SK-N-SH treated with all-trans-retinoic acid at 6 μM for 48 hours (cell line): ENCODE data around the gene CNNM2.

Source experiments
- ATAC-seq: fragments of 200-7000 bp; cut with Tn5 transposase; 3 replicates; pipeline ENCODE4 v1.9.1; 2020; ENCODE audit warnings: mild to moderate bottlenecking, moderate library complexity
- ARNTL ChIP-seq: fragments of 450-650 bp; formaldehyde crosslinking; IDR thresholded peaks from 2 replicates; pipeline ENCODE4 v1.5.0; 2020; ENCODE audit warnings: low read depth, mild to moderate bottlenecking, moderate library complexity, borderline replicate concordance
- BACH2 ChIP-seq: fragments of 250-450 bp; sonication (Bioruptor Pico); IDR thresholded peaks from 2 replicates; pipeline ENCODE4 v1.9.0; 2021; ENCODE audit warnings: mild to moderate bottlenecking, borderline replicate concordance
- CSDC2 ChIP-seq: fragments of 250-450 bp; sonication (Bioruptor Pico); IDR thresholded peaks from 2 replicates; pipeline ENCODE4 v1.5.0; 2020; ENCODE audit warnings: mild to moderate bottlenecking, moderate library complexity
- ESRRG ChIP-seq: fragments of 250-450 bp; sonication (Bioruptor Pico); IDR thresholded peaks from 2 replicates; pipeline ENCODE4 v1.6.1; 2021; ENCODE audit warnings: mild to moderate bottlenecking
- GLIS3 ChIP-seq: fragments of 250-450 bp; sonication (Bioruptor Pico); IDR thresholded peaks from 2 replicates; pipeline ENCODE4 v1.5.0; 2020; ENCODE audit warnings: mild to moderate bottlenecking, moderate library complexity
- ISL1 ChIP-seq: fragments of 250-450 bp; sonication (Bioruptor Pico); IDR thresholded peaks from 2 replicates; pipeline ENCODE4 v2.1.2; 2022; ENCODE audit warnings: mild to moderate bottlenecking, moderate library complexity
- OSR1 ChIP-seq: fragments of 250-450 bp; sonication (Bioruptor Pico); IDR thresholded peaks from 2 replicates; pipeline ENCODE4 v1.8.0; 2022; ENCODE audit warnings: moderate library complexity, mild to moderate bottlenecking, inconsistent platforms
- RARB ChIP-seq: fragments of 250-450 bp; sonication (Bioruptor Pico); IDR thresholded peaks from 2 replicates; pipeline ENCODE4 v1.8.0; 2021; ENCODE audit warnings: mild to moderate bottlenecking, moderate library complexity
- SNAI2 ChIP-seq: fragments of 250-450 bp; sonication (Bioruptor Pico); IDR thresholded peaks from 2 replicates; pipeline ENCODE4 v1.5.0; 2020; ENCODE audit warnings: mild to moderate bottlenecking, moderate library complexity
- TCF4 ChIP-seq: fragments of 250-450 bp; sonication (Bioruptor Pico); IDR thresholded peaks from 2 replicates; pipeline ENCODE4 v1.8.0; 2021; ENCODE audit warnings: mild to moderate bottlenecking, moderate library complexity, borderline replicate concordance
- TOX ChIP-seq: fragments of 250-450 bp; sonication (Bioruptor Pico); IDR thresholded peaks from 2 replicates; pipeline ENCODE4 v1.8.0; 2021; ENCODE audit warnings: mild to moderate bottlenecking, moderate library complexity, borderline replicate concordance
- ZC3H10 ChIP-seq: fragments of 250-450 bp; sonication (Bioruptor Pico); IDR thresholded peaks from 2 replicates; pipeline ENCODE4 v1.5.1; 2021; ENCODE audit warnings: mild to moderate bottlenecking, moderate library complexity
- ZFP3 ChIP-seq: fragments of 250-450 bp; sonication (Bioruptor Pico); IDR thresholded peaks from 2 replicates; pipeline ENCODE4 v1.5.0; 2020; ENCODE audit warnings: mild to moderate bottlenecking, moderate library complexity
- ZFP30 ChIP-seq: fragments of 450-650 bp; formaldehyde crosslinking; IDR thresholded peaks from 2 replicates; pipeline ENCODE4 v1.5.0; 2022; ENCODE audit warnings: mild to moderate bottlenecking, moderate library complexity
- ZNF565 ChIP-seq: fragments of 450-650 bp; formaldehyde crosslinking; conservative IDR thresholded peaks from 2 replicates; pipeline ENCODE4 v1.5.0; 2020; ENCODE audit warnings: low read depth, mild to moderate bottlenecking, moderate library complexity
- ZNF70 ChIP-seq: fragments of 450-650 bp; formaldehyde crosslinking; IDR thresholded peaks from 2 replicates; pipeline ENCODE4 v1.5.0; 2020; ENCODE audit warnings: mild to moderate bottlenecking, moderate library complexity
- ZNF8 ChIP-seq: fragments of 450-650 bp; formaldehyde crosslinking; IDR thresholded peaks from 2 replicates; pipeline ENCODE4 v1.5.0; 2020; ENCODE audit warnings: mild to moderate bottlenecking, moderate library complexity
- TF ChIP-seq, protein P1 (sequence below): fragments of 250-450 bp; sonication (Bioruptor Pico); IDR thresholded peaks from 2 replicates; pipeline ENCODE4 v1.8.0; 2021; ENCODE audit warnings: low read depth, mild to moderate bottlenecking, moderate library complexity, borderline replicate concordance
- TF ChIP-seq, protein P2 (sequence below): fragments of 250-450 bp; sonication (Bioruptor Pico); IDR thresholded peaks from 2 replicates; pipeline ENCODE4 v1.5.1; 2020; ENCODE audit warnings: low read depth, mild to moderate bottlenecking, moderate library complexity
- TF ChIP-seq, protein P3 (sequence below): fragments of 250-450 bp; sonication (Bioruptor Pico); IDR thresholded peaks from 2 replicates; pipeline ENCODE4 v1.8.0; 2020; ENCODE audit warnings: mild to moderate bottlenecking, moderate library complexity, borderline replicate concordance
- TF ChIP-seq, protein P4 (sequence below): fragments of 250-450 bp; sonication (Bioruptor Pico); IDR thresholded peaks from 2 replicates; pipeline ENCODE4 v1.5.0; 2020; ENCODE audit warnings: mild to moderate bottlenecking, moderate library complexity

The CNNM2 gene

DNA sequence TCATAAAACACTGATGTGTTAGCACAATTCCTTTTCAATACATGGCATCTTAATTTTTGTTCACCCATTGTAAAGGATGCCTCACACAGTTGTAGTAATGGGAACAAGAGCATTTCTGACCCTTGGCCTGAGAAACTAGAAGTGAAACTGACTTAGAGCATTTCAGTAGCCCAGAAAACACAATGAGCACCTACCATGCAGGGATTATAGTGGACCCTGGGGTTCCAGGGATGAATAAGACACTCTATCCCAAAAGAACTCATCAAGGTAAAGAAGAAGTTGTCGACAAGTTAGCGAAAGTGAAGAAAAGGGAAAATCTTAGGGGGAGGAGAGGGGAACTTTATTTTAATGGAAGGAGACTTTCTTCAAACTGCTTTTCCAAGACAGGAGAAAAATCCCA, 149.4 kb downstream of the CNNM2 start (continued):
- TF ChIP-seq BACH2 (CRISPR knock-in tag) (no peak), ZNF8 (CRISPR knock-in tag) (no peak)
- TF ChIP-seq, protein P1, sequence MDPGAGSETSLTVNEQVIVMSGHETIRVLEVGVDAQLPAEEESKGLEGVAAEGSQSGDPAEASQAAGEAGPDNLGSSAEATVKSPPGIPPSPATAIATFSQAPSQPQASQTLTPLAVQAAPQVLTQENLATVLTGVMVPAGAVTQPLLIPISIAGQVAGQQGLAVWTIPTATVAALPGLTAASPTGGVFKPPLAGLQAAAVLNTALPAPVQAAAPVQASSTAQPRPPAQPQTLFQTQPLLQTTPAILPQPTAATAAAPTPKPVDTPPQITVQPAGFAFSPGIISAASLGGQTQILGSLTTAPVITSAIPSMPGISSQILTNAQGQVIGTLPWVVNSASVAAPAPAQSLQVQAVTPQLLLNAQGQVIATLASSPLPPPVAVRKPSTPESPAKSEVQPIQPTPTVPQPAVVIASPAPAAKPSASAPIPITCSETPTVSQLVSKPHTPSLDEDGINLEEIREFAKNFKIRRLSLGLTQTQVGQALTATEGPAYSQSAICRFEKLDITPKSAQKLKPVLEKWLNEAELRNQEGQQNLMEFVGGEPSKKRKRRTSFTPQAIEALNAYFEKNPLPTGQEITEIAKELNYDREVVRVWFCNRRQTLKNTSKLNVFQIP (CRISPR knock-in tag): no peak

- ATAC-seq: no peak
- TF ChIP-seq, protein P2, sequence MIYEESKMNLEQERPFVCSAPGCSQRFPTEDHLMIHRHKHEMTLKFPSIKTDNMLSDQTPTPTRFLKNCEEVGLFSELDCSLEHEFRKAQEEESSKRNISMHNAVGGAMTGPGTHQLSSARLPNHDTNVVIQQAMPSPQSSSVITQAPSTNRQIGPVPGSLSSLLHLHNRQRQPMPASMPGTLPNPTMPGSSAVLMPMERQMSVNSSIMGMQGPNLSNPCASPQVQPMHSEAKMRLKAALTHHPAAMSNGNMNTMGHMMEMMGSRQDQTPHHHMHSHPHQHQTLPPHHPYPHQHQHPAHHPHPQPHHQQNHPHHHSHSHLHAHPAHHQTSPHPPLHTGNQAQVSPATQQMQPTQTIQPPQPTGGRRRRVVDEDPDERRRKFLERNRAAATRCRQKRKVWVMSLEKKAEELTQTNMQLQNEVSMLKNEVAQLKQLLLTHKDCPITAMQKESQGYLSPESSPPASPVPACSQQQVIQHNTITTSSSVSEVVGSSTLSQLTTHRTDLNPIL: no peak
- TF ChIP-seq ZFP30 (CRISPR knock-in tag): no peak
- TF ChIP-seq, protein P3, sequence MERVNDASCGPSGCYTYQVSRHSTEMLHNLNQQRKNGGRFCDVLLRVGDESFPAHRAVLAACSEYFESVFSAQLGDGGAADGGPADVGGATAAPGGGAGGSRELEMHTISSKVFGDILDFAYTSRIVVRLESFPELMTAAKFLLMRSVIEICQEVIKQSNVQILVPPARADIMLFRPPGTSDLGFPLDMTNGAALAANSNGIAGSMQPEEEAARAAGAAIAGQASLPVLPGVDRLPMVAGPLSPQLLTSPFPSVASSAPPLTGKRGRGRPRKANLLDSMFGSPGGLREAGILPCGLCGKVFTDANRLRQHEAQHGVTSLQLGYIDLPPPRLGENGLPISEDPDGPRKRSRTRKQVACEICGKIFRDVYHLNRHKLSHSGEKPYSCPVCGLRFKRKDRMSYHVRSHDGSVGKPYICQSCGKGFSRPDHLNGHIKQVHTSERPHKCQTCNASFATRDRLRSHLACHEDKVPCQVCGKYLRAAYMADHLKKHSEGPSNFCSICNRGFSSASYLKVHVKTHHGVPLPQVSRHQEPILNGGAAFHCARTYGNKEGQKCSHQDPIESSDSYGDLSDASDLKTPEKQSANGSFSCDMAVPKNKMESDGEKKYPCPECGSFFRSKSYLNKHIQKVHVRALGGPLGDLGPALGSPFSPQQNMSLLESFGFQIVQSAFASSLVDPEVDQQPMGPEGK (CRISPR knock-in tag): no peak
- TF ChIP-seq TCF4: no peak
- TF ChIP-seq ZNF70 (CRISPR knock-in tag): no peak
- TF ChIP-seq ZC3H10 (CRISPR knock-in tag): no peak
- no peak for TF ChIP-seq ZNF565 (CRISPR knock-in tag)
- no peak for TF ChIP-seq GLIS3 (CRISPR knock-in tag)
- TF ChIP-seq ISL1 (CRISPR knock-in tag): no peak
- TF ChIP-seq, protein P1 (CRISPR knock-in tag): no peak
- no peak for TF ChIP-seq CSDC2 (CRISPR knock-in tag)
- TF ChIP-seq ARNTL (CRISPR knock-in tag): no peak
- TF ChIP-seq, protein P4, sequence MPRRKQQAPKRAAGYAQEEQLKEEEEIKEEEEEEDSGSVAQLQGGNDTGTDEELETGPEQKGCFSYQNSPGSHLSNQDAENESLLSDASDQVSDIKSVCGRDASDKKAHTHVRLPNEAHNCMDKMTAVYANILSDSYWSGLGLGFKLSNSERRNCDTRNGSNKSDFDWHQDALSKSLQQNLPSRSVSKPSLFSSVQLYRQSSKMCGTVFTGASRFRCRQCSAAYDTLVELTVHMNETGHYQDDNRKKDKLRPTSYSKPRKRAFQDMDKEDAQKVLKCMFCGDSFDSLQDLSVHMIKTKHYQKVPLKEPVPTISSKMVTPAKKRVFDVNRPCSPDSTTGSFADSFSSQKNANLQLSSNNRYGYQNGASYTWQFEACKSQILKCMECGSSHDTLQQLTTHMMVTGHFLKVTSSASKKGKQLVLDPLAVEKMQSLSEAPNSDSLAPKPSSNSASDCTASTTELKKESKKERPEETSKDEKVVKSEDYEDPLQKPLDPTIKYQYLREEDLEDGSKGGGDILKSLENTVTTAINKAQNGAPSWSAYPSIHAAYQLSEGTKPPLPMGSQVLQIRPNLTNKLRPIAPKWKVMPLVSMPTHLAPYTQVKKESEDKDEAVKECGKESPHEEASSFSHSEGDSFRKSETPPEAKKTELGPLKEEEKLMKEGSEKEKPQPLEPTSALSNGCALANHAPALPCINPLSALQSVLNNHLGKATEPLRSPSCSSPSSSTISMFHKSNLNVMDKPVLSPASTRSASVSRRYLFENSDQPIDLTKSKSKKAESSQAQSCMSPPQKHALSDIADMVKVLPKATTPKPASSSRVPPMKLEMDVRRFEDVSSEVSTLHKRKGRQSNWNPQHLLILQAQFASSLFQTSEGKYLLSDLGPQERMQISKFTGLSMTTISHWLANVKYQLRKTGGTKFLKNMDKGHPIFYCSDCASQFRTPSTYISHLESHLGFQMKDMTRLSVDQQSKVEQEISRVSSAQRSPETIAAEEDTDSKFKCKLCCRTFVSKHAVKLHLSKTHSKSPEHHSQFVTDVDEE: no peak
- no peak for TF ChIP-seq ESRRG (CRISPR knock-in tag)
- TF ChIP-seq BACH2 (CRISPR knock-in tag): no peak
- TF ChIP-seq ZFP3 (CRISPR knock-in tag): no peak
Observed at GRCh38 chr10:103067956-103068355, 149.9 kb downstream of the CNNM2 start.

GRCh38 chr10:103069453-103070331, 151.6 kb downstream of the CNNM2 start:
- TF ChIP-seq CSDC2 (CRISPR knock-in tag): no peak
- no peak for TF ChIP-seq SNAI2
- no peak for TF ChIP-seq TCF4
- TF ChIP-seq ZNF70 (CRISPR knock-in tag): no peak
- TF ChIP-seq ZC3H10 (CRISPR knock-in tag): no peak
- TF ChIP-seq RARB: no peak
- no peak for TF ChIP-seq OSR1 (CRISPR knock-in tag)
- TF ChIP-seq ARNTL (CRISPR knock-in tag): no peak
- no peak for TF ChIP-seq TOX (CRISPR knock-in tag)
- no peak for TF ChIP-seq ISL1 (CRISPR knock-in tag)
- ATAC-seq: peak; percentile 86
